OCI-LY3 (cell line): Measurements from ENCODE around the gene LCOR.
"Not testable (repeated sequence)": the region's sequence is repeated elsewhere in the genome, so short reads cannot be mapped to it uniquely, and the experiment has no call there.

ENCODE experiments used
- H2AFZ ChIP-seq: fragments of 200-600, 300-600 bp; shearing (Covaris generic); 2 replicates; pipeline ENCODE4 v1.6.0; 2014; ENCODE audit warnings: antibody characterized with exemption, low read depth, low read length
- H3K27ac ChIP-seq: fragments of 200-600, 300-600 bp; sonication (generic); 2 replicates; pipeline ENCODE4 v1.5.1; 2014; ENCODE audit warnings: mild to moderate bottlenecking, low read length, moderate library complexity, mixed read lengths
- H3K27me3 ChIP-seq: fragments of 200-600, 300-600 bp; sonication (generic); 2 replicates; pipeline ENCODE4 v1.6.1; 2014; ENCODE audit warnings: low read depth, low read length, mixed read lengths
- H3K36me3 ChIP-seq: fragments of 200-600, 300-600 bp; sonication (generic); replicated peaks from 2 replicates; pipeline ENCODE3; 2014; ENCODE audit warnings: low read depth, low read length, mixed read lengths
- H3K4me1 ChIP-seq: fragments of 300-600, 200-600 bp; sonication (generic); 2 replicates; pipeline ENCODE4 v1.6.1; 2014; ENCODE audit warnings: low read length, mixed read lengths
- H3K4me2 ChIP-seq: fragments of 200-600, 300-600 bp; sonication (generic); 2 replicates; pipeline ENCODE4 v1.6.1; 2014; ENCODE audit warnings: low read length, mixed read lengths
- H3K4me3 ChIP-seq: fragments of 300-600, 200-600 bp; sonication (generic); 2 replicates; pipeline ENCODE4 v1.5.1; 2014; ENCODE audit warnings: antibody characterized with exemption, mild to moderate bottlenecking, low read length, moderate library complexity
- H3K79me2 ChIP-seq: fragments of 300-600, 200-600 bp; shearing (Covaris generic); 2 replicates; pipeline ENCODE4 v1.6.1; 2014; ENCODE audit warnings: mild to moderate bottlenecking, low read length, mixed read lengths
- H3K9ac ChIP-seq: fragments of 300-600, 200-600 bp; shearing (Covaris generic); 2 replicates; pipeline ENCODE4 v1.6.0; 2014; ENCODE audit warnings: mild to moderate bottlenecking, low read length, moderate library complexity
- H3K9me3 ChIP-seq: fragments of 200-600, 300-600 bp; shearing (Covaris generic); 2 replicates; pipeline ENCODE4 v1.6.1; 2014; ENCODE audit warnings: low read length, mixed read lengths; ENCODE audit not compliant: insufficient read depth
- H4K20me1 ChIP-seq: fragments of 200-600, 300-600 bp; sonication (generic); 2 replicates; pipeline ENCODE4 v1.6.1; 2016; ENCODE audit warnings: low read length, mixed read lengths; ENCODE audit not compliant: insufficient read depth
- CTCF ChIP-seq: fragments of 200-600, 300-600 bp; sonication (generic); IDR thresholded peaks from 2 replicates; pipeline ENCODE4 v1.5.1; 2014; ENCODE audit warnings: antibody characterized with exemption, low read length, low read depth
- EZH2phosphoT487 ChIP-seq: fragments of 200-600 bp; shearing (Covaris generic); IDR thresholded peaks from 2 replicates; pipeline ENCODE4 v1.6.1; 2018; ENCODE audit warnings: antibody characterized with exemption, mixed run types, low read depth

The LCOR gene

GRCh38 chr10:96794836-96795733 is 37.0 kb upstream of the LCOR start:
- Histone ChIP-seq H4K20me1 (no peaks in the 10 kb centered on the region), H2AFZ (no peak overlapping the region), H3K9ac (no peak overlapping the region), H3K27ac (no peak overlapping the region), H3K79me2 (no peaks in the 10 kb centered on the region), H3K4me1 (0 out of 2 replicates have a peak, but pooled peaks cover under 1% of the 10 kb centered on the region), H3K36me3 (no peaks in the 10 kb centered on the region), H3K4me2 (no peak overlapping the region), H3K9me3 (no peaks in the 10 kb centered on the region), H3K4me3 (no peak overlapping the region), H3K27me3 (no peaks in the 10 kb centered on the region)
- no peak for TF ChIP-seq CTCF
- TF ChIP-seq EZH2phosphoT487 = no peak

GRCh38 chr10:96797485-96797884 is 34.6 kb upstream of the LCOR start:
- H3K79me2 ChIP-seq = no peaks in the 10 kb centered on the region
- H3K36me3 ChIP-seq = no peaks in the 10 kb centered on the region
- H3K9ac ChIP-seq = no peak overlapping the region
- no peak overlapping the region for H2AFZ ChIP-seq
- H3K27ac ChIP-seq = no peak overlapping the region
- H3K4me1 ChIP-seq = no peaks in the 10 kb centered on the region
- no peaks in the 10 kb centered on the region for H4K20me1 ChIP-seq
- no peak overlapping the region for H3K4me3 ChIP-seq
- TF ChIP-seq EZH2phosphoT487 (no peak), CTCF (no peak)
- H3K4me2 ChIP-seq = no peak overlapping the region
- H3K9me3 ChIP-seq = no peaks in the 10 kb centered on the region
- no peaks in the 10 kb centered on the region for H3K27me3 ChIP-seq

- Histone ChIP-seq H3K9me3 (peaks cover 4% of the 10 kb centered on the region; the same call in 1 of the 2 replicates), H3K4me1 (no peaks in the 10 kb centered on the region), H3K27ac (no peak overlapping the region), H3K79me2 (no peaks in the 10 kb centered on the region), H3K9ac (no peak overlapping the region), H4K20me1 (no peaks in the 10 kb centered on the region), H3K4me2 (no peak overlapping the region), H3K4me3 (no peak overlapping the region), H3K36me3 (no peaks in the 10 kb centered on the region), H2AFZ (no peak overlapping the region), H3K27me3 (0 out of 2 replicates have a peak, but pooled peaks cover 3% of the 10 kb centered on the region)
- TF ChIP-seq EZH2phosphoT487 = no peak
Measured at GRCh38 chr10:96803288-96803664, 28.8 kb upstream of the LCOR start.

- Histone ChIP-seq H3K27me3 (peaks cover 14% of the 10 kb centered on the region; the same call in 1 of the 2 replicates), H4K20me1 (no peaks in the 10 kb centered on the region), H3K4me3 (no peak overlapping the region), H3K27ac (no peak overlapping the region), H3K9ac (no peak overlapping the region), H3K9me3 (no peaks in the 10 kb centered on the region), H2AFZ (no peak overlapping the region), H3K36me3 (no peaks in the 10 kb centered on the region), H3K4me2 (no peak overlapping the region), H3K79me2 (no peaks in the 10 kb centered on the region), H3K4me1 (no peaks in the 10 kb centered on the region)
- no peak for TF ChIP-seq EZH2phosphoT487
- TF ChIP-seq CTCF = no peak
Measured at GRCh38 chr10:96814264-96814663, 17.8 kb upstream of the LCOR start.

GRCh38 chr10:96818971-96819370 is 13.1 kb upstream of the LCOR start:
- H3K4me2 ChIP-seq, H3K27ac ChIP-seq, H3K9ac ChIP-seq, H4K20me1 ChIP-seq, H3K4me3 ChIP-seq, H2AFZ ChIP-seq, H3K4me1 ChIP-seq, H3K9me3 ChIP-seq, H3K79me2 ChIP-seq, H3K27me3 ChIP-seq, H3K36me3 ChIP-seq: not testable (repeated sequence)
